HG02763 (cell line): ENCODE data around the gene SHTN1.
A peak's percentile ranks its signal among the peaks of the same experiment; 100 is the strongest.

Experiments used
- ATAC-seq: cut with Tn5 transposase; IDR thresholded peaks from one replicate; pipeline ENCODE4 v1.9.1; 2021; ENCODE audit warnings: mild to moderate bottlenecking, moderate library complexity; ENCODE audit not compliant: unreplicated experiment

The SHTN1 gene

GRCh38 chr10:117005026-117005526 is at the start of gene SHTN1:
TSS of gene SHTN1 (minus strand) at chr10:117005187. CDS start at chr10:117005079, 108 bp downstream.
- peak; percentile 40 for ATAC-seq

- no peak for ATAC-seq
These were observed 48.5 kb upstream of the SHTN1 start for GRCh38 chr10:117053482-117053881.

GRCh38 chr10:117047947-117048346 is 43.0 kb upstream of the SHTN1 start:
- ATAC-seq: no peak

GRCh38 chr10:117016266-117016665 is 11.3 kb upstream of the SHTN1 start:
- no peak for ATAC-seq

GRCh38 chr10:117014835-117015234 is 9.8 kb upstream of the SHTN1 start:
- no peak for ATAC-seq

GRCh38 chr10:117007080-117007479 is 2.1 kb upstream of the SHTN1 start:
- ATAC-seq: no peak

- ATAC-seq: no peak
These were observed 604 bp upstream of the SHTN1 start for GRCh38 chr10:117005527-117006055.

GRCh38 chr10:117004227-117005025 is 561 bp downstream of the SHTN1 start:
- peak; percentile 55 for ATAC-seq

GRCh38 chr10:117003336-117003735 is 1.7 kb downstream of the SHTN1 start:
- no peak for ATAC-seq

GRCh38 chr10:117002206-117002605 is 2.8 kb downstream of the SHTN1 start:
- no peak for ATAC-seq

- no peak for ATAC-seq
These were observed 3.8 kb downstream of the SHTN1 start for GRCh38 chr10:117001144-117001543.

- ATAC-seq: no peak
These were observed 4.4 kb downstream of the SHTN1 start for GRCh38 chr10:117000580-117000979.

GRCh38 chr10:116998172-116998571 is 6.8 kb downstream of the SHTN1 start:
- ATAC-seq: no peak

- ATAC-seq: no peak
These were observed 8.0 kb downstream of the SHTN1 start for GRCh38 chr10:116997015-116997414.

GRCh38 chr10:116995648-116996047 is 9.3 kb downstream of the SHTN1 start:
- no peak for ATAC-seq

- ATAC-seq: no peak
These were observed 10.7 kb downstream of the SHTN1 start for GRCh38 chr10:116994113-116994890.

- ATAC-seq: no peak
These were observed 11.4 kb downstream of the SHTN1 start for GRCh38 chr10:116993610-116994009.

GRCh38 chr10:116992183-116992582 is 12.8 kb downstream of the SHTN1 start:
- ATAC-seq: no peak

- no peak for ATAC-seq
These were observed 14.6 kb downstream of the SHTN1 start for GRCh38 chr10:116990276-116990800.

GRCh38 chr10:116989439-116989838 is 15.5 kb downstream of the SHTN1 start:
- ATAC-seq: no peak

- ATAC-seq: no peak
These were observed 16.7 kb downstream of the SHTN1 start for GRCh38 chr10:116988311-116988710.
